Measurements from ENCODE around the gene REEP6.

Gene REEP6

GRCh38 chr19:1491114-1491848, at the start of gene REEP6:
Gene REEP6 (plus strand): TSS chr19:1491181. CDS start chr19:1491270, 89 bp downstream.
- no peak for DNase-seq (ENCODE audit: low read depth)

- DNase-seq (ENCODE audit: low read depth): no peak
These were observed 49.1 kb upstream of the REEP6 start for GRCh38 chr19:1441677-1442438.

DNA sequence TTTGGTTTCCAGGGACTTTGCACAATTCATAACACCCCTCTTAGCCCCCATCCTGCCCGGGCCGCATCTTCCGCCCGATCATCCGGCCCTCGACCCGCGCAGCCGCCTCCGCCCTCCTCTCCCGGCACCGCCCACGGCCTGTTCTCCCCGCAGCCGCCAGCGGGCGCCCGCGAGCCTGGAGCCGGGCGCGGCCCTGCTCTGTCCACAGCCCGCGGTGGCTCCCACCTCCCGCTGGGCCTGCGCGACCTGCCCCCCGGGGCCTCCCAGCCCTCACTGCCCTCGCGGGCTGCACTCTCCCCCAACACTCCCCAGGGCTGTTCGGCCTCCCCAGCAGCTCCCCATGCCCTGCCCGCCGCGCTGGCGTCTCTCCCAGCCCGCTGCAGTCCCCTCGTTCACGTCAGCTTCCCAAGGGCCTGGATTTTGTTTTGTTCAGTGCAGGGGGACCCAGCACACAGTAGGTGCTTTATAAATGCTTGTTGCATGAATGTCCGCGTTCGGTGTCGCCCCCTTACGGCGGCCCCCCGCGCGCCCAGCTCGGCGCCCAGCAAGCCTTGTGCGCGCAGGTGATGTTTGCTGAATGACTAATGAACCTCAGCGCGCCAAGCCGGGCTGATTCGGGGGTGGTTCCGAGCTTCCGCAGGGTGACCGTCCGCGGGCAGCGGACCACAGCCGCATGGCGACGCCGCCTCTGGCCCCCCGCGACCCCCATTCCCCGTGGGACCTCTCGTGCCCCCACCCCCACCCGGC, 45.6 kb upstream of the REEP6 start:
- DNase-seq (ENCODE audit: low read depth): peak; percentile 68

- DNase-seq (ENCODE audit: low read depth): no peak
These were observed 44.9 kb upstream of the REEP6 start for GRCh38 chr19:1445932-1446712.

- DNase-seq (ENCODE audit: low read depth): no peak
These were observed 44.1 kb upstream of the REEP6 start for GRCh38 chr19:1446713-1447481.

DNA sequence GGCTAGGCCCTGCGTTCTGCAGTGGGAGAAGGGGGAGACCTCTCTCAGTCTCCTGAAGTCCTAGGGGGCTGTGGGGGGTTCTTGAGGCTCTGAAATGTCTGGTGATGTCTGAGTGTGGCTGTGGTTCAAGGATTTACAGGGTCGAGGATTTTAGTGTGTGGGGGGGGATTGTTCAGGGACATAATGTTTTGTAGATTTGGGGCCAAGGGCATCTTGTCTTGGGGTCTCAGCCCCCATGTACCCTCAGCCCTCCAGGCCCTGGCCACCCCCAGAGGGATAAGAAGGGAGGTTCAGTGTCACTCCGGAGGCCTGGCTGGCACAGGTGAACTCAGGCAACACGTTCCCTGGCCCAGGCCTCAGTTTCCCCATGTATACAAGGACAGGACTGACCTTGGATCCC, 43.5 kb upstream of the REEP6 start:
- DNase-seq (ENCODE audit: low read depth): no peak

GRCh38 chr19:1447944-1448343, 43.0 kb upstream of the REEP6 start:
- DNase-seq (ENCODE audit: low read depth): no peak

DNA sequence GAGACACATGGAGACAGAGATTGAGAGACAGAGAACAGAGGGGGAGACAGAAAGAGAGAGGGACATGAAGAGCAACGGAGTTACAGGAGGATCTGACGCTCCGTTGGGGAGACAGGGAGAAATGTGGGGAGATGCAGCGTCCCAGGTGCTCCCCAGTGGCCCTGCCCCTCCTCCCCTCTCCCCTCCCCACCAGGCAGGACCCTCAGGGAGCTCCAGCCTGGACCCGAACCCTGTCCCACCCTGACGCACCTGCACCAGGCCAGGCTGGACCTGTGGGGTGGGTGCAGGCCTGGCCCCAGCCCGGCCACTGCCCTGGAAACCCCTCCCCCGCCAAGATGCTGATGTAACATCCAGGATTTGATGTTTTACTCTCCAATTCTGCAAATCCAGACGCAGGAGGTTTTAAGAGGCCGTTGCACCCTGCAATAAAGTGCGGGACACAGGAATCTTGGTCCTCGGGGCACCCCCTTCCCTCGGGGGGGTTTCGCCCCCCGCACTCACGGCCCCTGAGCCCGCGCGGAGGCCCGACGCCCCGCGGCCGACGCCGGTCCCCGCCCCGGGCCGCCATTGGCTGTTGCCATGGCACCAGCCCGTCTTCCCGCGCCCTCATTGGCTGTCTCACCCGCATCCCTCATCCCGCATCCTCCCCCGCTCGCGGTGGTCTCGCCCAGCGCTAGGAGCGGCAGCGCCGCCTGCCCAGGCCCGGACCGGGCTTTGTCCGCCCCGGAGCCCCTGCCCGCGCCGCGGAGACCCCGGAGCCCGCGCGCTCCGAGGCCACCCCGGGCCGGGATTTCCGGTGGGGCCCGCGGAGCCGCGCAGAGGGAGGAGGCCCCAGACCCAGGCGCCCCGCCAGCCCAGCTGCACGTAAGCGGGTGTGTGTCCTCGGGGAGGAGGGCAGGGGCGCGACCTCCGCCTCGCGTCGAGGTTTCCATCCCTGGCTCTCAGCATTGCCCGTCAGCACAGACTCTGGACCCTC, 41.2 kb upstream of the REEP6 start, which contains the start of gene APC2:
TSS of gene APC2 (plus strand) at position 655 of the 976 bp plus-strand sequence. CDS start 2,881 bp downstream, outside the sequence.
- DNase-seq (ENCODE audit: low read depth): no peak

DNA sequence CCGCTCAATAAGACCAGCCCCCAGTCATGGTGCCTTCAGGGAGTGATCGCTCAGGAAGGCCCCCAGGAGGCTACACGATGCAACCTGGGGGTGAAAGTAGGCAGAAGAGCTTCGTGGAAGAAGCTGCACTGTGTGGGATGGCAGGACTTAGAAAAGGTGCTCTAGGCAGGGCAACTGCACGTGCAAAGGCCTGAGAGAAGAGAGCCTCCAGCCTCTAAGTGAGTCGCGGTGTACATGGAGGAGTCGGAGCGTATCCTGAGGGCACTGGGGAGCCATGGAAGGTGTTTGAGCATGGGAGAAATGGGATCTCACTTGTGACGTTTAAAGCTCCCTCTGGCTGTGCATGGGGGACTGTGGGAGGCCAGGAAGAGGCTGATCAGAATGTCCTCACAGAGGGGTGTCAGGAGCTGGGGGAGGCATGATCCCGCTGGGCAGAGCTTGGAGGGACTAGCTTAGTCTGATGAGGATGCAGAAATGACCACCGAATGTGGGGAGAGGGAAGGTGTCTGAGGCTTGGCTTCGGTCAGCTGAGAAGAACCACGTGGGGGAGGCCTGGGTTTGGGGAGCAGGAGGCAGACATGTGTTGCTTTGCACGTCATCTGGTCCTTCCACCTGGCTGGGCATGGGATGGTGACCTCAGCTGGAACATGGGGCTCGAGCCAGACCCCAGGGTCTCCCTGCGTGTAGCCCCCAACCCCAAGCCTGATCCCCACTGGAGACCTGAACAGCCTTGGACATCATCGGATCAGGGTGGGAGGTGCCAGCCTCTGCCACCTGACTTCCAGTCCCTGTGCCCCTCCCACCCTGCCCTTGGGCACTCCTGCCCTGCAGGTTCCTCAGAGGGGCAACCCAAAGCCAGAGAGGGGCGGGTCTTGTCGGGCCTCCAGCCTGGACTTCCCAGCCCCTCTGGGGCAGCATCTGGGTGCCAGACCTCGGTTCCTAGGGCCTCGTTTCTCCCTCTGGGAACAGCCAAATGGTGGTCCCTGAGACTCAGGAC, 39.9 kb upstream of the REEP6 start:
- no peak for DNase-seq (ENCODE audit: low read depth)

GRCh38 chr19:1451916-1452801, 38.8 kb upstream of the REEP6 start:
- no peak for DNase-seq (ENCODE audit: low read depth)

DNA sequence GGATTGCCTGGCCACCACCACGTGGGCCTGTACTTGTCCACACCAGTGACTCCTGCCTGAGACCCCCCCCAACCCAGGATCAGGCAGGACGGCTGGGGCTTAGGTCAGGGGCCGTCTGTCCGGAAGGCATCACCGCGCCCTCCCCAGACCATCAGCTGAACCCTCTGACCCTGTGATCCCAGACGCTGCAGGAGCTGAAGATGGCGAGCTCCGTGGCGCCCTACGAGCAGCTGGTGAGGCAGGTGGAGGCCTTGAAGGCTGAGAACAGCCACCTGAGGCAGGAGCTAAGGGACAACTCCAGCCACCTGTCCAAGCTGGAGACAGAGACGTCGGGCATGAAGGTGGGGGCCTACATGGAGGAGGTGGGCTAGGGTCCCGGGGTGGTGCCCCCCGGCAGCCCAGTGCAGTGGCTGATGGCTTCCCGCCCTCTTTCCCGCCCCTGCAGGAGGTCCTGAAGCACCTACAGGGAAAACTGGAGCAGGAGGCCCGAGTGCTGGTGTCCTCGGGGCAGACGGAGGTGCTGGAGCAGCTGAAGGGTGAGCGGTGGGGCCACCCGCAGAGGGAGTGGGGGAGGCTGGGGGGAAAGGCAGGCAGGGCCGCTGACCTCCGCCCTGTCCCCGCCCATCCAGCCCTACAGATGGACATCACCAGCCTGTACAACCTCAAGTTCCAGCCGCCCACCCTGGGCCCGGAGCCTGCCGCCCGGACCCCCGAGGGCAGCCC, 38.0 kb upstream of the REEP6 start:
- no peak for DNase-seq (ENCODE audit: low read depth)

GRCh38 chr19:1453525-1454364, 37.2 kb upstream of the REEP6 start:
- DNase-seq (ENCODE audit: low read depth): no peak

- no peak for DNase-seq (ENCODE audit: low read depth)
These were observed 36.0 kb upstream of the REEP6 start for GRCh38 chr19:1455002-1455335.

- no peak for DNase-seq (ENCODE audit: low read depth)
These were observed 35.5 kb upstream of the REEP6 start for GRCh38 chr19:1455336-1456120.

Measured in activated T-cell treated with anti-CD3 and anti-CD28 coated beads for 1 hour (primary cell).